ENCODE data around the gene WWOX.

Gene WWOX

DNA sequence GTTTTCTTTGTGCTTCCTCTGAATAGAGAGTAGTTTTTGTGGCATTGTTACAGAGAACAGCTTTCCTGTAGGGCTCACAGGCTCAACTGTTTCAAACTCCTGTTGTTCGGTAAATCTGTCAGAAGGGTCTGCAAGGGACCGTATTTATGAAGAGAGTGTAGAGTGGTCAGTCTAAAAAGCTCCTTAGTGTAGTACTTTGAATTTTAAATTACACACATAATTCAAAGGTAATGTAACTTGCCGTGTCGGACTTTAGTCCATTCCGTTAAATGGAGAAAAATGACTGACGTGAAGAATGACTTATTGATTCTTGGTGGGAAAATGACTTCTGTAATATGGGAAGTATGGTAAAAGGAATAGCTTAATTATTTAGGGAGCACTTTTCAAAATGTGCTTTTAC, 190.9 kb downstream of the WWOX start:
- intact Hi-C loops (cut with DNase I) = no loop called here

DNA sequence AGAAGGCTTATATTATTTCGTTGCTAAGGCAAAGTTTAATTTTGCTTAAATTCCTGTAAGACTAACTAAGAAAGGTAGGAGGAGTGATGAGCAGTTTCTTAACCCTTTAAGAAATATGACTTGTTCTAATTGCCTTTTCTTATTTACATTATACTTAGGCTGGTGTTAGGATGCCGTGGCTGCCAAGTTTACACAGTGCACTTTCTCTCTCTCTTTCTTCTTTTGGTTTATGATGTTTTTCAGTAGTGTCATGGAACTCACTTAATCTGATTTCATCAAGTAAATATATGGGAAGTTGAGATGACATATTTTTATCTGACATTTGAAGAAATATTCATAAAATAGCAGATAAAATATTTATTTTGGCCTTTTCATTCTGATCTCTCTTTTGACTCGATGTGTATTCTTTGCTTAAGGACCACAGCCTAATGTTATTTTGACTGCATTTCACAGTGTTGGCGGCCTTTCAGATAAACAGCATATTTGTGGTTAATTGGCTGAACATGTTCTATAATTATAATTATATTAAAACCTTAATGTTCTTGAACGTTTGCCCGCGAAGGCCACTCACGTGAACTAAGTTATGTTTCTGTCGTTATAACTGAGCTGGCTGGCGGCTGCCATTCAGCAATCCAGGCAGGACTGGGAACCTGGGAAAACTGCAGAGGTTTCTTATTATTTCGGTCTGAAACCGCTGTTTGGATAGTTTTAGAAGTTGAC, 191.6 kb downstream of the WWOX start:
- intact Hi-C loops (cut with DNase I) = no loop called here
- no peak for DNase-seq

More for the DNA sequence above, 190.9 kb downstream of the WWOX start:
- DNase-seq = no peak

DNA sequence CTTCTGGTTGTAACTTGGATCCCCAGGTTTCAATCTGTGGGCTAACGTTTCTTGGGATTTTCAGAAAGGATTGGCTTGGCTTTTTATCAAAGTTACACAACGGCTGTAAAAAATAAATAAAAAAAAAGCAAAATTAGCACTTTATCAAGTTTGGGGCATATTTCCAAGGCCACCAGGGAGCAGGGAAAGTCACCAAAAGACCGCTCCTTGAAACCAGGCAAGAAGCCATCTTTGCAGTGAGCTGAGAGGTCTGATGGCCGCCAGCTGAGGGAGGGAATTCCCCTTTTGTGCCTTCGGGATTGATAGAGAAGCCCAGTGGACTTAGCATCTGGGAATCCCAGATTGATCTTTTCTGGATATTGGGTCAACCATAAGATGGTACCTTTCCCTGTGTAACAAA, 192.2 kb downstream of the WWOX start:
- no peak for DNase-seq
- intact Hi-C loops (cut with DNase I) = no loop called here

DNA sequence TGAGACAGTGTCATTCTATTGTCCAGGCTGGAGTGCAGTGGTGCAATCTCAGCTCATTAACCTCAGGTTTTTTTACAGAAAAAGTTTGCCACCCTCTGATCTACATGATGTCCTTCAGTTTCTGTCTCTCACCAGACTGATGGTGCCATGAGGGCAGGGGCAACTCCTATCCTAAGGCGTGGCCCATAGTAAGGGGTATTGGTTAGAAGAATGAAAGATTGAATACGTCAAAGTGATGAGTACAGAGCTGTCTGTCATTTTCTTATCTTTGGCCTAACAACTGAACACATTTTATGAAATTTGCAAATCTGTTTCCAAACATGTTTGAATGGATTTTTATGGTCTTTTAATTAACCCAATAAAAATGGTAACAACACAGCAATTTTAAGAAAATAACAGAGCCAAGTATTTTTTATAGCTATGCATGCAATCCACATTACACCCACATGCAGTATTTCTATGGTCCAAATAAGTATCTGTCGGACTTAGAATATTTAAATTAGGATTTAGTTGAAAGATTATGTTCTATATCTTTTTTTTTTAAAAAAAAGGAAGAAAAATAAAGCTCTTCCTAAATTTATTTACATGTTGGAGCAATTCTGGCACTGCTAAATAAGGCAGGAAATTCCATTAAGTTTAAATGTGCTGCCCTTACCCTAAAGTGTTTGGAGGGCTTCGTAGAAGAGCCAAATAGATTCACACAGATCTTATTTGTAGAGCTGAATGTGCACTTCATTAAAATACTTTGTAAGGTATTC, 192.8 kb downstream of the WWOX start:
- DNase-seq = no peak
- intact Hi-C loops (cut with DNase I) = no loop called here

DNA sequence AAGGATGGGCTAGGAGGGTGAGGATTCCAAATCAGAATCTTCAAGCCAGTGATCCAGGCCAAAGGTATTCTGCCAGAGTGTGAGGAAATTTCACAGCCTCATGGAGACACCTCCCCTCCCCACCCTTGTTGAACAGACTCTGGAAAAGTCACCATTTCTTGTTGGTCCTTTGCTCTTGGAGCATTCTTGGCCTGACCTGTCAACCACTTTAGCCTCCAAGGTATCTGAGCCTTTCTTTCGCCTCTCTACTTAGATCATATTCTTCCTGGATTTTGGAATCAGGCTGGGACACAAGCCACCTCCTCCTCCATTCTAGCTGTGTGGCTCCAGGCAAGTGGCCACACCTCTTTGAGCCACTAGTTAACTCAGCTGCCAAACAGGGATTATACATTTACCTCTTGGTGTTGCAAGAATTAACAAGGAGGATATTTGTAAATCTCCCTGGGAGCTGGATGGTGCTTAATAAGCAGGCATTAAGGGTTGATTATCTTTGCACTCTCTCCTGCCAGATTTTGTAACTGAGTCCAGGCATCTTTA, 193.5 kb downstream of the WWOX start:
- DNase-seq = no peak
- intact Hi-C loops (cut with DNase I) = no loop called here

DNA sequence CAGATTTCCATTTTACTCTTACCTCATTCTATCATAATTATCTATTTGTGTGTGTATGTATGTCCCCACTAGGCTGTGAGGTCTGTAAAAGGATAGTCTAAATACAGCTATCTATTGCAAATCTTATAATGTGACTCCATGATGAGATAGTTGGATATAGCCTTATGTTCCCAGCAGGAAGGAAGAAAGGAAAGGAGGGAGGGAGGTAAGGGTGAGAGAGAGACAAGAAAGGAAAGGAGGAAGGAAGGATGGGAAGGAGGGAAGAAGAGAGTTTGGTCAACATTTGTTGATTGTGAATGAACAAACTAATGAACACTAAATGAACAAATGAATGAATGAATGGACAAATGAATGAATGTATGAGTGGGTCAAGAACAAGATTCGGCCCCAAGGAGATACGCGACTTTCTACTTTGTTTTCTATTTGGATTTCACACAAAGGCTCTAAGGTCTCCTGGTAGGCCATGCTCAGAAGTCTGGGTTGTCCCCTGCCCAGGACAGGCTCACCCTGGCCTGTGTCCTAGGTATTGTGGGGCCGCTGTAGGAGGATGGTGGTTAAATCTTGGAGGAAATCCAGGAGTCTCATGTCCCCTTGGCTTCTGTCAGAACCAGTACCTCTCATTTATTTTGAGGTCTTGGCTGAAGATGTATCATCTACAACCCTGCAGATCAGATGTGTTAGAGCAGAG, 195.2 kb downstream of the WWOX start:
- no peak for DNase-seq
- intact Hi-C loops (cut with DNase I) = no loop called here

DNA sequence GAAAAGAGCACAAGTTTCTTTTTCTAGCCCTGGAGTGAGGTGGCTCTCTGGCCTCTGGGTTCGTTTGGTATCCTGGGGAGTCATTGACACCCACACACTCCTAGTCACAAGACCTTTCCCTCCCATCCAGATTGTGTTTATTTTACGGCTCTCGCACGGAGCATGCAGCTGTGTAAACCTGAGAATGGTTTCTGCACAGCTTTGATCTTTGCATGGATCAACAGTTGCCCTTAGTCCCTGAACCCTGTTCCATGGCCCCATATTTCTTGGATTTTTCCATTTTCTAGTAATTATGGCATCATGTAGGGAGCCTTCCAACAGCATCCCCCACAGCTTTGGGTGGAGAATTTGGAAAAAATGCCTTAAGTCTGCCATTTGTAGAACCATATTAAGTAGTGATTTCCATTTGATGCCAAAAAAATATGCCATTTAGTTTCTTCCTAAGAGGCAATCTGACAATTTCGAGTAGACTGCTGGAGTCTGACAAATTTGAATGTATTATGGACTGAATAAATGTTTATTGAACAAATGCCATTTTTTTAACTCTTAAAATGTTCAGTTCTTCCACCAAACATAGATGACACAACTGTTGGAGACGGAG, 197.7 kb downstream of the WWOX start:
- intact Hi-C loops (cut with DNase I) = no loop called here
- no peak for DNase-seq

DNA sequence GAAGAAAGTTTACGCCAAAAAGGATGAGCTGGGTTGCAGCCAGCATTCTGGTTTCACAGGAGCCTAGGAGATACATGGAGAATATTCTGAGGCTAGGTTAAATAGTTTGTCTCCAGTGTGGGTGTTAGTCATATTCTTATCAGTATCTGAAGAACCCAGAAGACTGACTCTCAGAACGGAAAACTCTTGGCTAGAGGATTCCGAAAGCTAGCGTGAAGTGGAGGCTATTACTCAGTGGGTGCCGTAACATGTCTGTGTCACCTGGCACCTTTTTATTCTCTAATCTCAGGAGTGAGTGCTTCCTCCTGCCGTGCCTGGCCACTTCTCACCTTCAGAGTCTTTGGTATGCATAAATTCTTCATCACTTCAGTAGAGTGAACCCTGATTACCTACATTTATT, 199.5 kb downstream of the WWOX start:
- intact Hi-C loops (cut with DNase I) = no loop called here
- no peak for DNase-seq

DNA sequence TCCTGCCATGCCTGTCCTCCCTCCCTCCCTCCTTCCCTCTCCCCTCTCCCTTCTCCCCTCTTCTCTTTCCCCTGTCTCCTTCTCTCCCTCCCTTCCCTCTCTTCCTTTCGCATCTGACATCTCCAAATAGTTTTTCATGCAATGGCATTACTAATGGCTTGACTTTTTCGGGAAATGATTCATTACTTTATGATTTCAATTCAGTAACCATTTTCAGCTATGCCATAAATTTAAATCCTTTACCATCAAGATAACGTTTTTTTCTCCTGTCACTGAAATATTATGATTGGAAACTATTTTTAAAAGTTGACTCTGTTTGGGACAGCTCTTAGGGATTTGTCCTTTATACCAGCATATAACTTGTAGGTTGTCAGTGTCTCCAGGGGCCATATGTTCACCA, 201.0 kb downstream of the WWOX start:
- intact Hi-C loops (cut with DNase I) = no loop called here
- DNase-seq = no peak

DNA sequence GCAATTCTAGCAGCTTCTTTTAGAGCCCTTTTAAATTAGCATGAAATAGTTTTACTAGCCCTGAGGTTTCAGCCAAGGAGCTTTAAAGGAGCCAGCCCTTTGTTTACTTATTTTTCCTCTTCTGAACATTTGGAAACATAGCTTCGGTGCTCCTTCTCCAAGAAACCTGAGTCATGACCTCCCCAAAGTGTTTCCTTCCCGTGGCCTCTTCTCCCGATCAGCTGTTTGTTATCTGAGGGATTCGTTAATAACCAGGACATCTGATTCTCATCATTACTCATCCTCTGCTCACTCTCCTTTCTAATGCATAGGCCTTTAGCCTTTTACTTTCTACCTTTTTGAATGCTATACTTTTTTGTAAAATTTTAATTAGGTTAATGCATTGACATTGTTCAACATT, 204.5 kb downstream of the WWOX start:
- no peak for DNase-seq
- intact Hi-C loops (cut with DNase I) = no loop called here

DNA sequence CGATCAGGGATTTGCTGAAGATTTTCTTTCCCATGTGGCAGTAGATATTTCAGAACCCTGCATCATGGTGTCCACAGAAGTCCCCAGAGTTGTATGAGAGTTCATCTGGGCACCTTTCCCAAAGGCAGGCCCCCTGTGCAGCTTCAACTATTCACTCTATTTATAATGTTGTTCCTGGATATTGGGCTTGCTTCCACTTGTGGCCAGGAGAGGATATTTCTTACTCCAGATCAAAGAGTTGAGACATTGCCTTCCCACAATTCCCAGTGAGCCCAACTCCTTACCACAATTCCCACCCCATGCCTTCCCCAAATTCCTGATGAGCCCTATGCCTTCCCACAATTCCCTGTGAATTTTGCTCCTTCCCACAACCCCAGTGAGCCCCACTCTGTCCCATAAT, 206.9 kb downstream of the WWOX start:
- intact Hi-C loops (cut with DNase I) = no loop called here
- DNase-seq = no peak

DNA sequence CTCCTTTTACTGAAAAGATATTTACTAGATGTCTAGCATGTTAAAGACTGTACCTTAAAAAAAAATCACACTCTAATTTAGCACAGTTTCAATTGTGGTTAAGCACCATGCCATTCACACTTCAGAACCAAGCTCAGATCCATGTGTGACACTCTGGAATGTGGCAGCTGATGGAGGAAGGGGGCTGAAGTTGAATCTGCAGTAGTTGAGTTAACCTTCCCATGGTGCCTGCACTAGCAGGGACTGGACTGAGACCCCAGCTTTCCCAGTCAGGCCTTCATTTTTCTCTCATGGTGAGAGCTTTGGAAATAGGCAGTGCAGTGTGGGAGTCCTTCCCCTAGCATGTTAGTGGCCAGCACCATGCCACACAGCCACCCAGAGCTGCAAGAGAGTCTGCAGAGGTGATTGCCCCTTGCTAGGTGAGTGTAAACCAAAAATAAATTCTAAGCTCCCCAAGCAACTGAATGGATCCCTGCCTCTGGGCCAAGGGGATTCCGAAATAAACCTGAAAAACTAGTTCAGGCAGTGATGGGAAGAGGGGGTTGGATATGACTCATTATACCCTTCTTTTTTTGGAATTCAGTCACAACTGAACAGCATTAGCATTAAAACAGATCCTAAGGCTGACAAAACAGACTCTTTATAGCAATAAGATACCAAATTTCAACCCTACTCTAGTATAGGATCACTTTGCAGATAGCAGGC, 208.5 kb downstream of the WWOX start:
- intact Hi-C loops (cut with DNase I) = no loop called here
- no peak for DNase-seq

DNA sequence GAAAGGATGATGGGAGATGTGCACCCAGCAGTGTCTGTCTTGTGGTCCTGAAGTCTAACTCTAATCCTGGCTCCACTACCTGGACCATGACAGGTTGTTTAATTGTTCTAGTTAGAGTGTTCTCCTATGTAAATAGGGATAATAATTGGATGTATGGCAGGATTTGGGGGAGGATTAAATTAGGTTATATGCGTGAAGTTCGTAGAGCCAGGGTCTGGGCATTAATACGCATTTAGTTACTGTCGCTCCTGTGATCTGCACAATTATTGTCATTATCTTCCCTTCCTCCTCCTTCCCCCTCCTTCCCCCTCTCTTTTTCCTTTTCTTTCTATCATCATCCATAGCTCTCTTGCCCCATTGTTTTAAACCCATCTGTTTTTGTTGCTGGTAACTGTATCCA, 210.3 kb downstream of the WWOX start:
- DNase-seq = no peak
- intact Hi-C loops (cut with DNase I) = no loop called here

DNA sequence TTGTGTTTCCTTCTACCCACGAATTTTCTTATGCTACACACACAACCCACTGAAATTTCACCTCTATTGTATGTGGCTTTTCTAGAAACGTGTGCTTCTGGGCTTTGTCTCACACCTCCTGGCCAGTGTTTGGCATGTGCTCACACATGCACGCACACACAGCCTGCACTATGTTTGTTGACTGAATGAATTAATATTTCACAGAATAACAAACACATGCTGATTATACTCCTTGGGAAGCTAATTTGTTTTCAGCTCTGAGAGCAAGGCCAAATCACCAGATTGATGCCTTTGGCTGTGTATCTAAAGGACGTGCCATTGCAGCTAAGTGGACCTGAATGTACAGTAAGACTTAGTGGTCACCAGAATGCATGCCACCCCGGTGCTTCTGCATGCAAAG, 210.7 kb downstream of the WWOX start:
- intact Hi-C loops (cut with DNase I) = no loop called here
- no peak for DNase-seq

DNA sequence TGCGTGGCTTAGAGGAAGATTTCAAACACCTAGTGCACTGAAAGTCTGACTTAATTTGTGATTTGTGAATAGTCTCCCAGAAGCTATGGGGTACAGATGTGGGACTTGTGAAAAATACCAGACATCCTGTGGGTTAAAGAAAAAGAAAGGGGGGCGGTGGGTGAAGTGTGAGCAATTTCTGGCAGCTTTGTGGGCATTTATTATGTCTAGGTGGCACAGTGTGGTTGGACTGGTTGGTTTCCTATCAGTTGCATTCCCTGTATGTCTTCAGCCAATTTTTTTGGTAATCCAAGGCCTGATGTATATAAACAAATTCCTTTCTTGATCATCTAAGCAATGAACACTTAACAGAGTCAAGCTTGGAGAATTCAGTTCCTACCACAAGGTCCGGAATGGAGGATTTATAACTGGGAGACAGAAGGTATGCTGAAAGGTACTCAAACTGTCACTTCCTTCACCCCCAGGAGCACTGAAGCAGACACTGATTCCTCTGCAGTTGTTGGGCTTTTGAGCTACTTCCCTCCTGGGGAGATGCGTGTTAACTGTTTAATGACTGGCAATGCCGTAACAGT, 211.6 kb downstream of the WWOX start:
- intact Hi-C loops (cut with DNase I) = no loop called here
- DNase-seq = no peak

DNA sequence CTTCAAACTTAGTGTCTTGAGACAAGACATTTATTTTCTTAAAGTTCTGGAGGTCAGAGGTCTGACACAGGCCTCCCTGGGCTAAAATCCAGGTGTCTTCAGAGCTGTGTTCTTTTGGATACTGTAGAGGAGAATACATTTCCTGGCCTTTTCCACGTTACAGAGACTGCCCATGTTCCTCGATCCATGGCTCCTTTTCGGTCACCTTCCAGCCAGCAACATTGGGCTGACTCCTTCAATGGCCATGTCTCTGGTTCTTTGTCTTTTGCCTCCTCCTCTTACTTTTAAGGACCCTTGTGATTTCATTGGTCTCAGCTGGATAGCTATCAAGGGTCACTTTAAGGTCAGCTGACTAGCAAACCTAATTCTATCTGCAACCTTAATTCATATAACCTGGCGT, 212.4 kb downstream of the WWOX start:
- no peak for DNase-seq
- intact Hi-C loops (cut with DNase I) = no loop called here

DNA sequence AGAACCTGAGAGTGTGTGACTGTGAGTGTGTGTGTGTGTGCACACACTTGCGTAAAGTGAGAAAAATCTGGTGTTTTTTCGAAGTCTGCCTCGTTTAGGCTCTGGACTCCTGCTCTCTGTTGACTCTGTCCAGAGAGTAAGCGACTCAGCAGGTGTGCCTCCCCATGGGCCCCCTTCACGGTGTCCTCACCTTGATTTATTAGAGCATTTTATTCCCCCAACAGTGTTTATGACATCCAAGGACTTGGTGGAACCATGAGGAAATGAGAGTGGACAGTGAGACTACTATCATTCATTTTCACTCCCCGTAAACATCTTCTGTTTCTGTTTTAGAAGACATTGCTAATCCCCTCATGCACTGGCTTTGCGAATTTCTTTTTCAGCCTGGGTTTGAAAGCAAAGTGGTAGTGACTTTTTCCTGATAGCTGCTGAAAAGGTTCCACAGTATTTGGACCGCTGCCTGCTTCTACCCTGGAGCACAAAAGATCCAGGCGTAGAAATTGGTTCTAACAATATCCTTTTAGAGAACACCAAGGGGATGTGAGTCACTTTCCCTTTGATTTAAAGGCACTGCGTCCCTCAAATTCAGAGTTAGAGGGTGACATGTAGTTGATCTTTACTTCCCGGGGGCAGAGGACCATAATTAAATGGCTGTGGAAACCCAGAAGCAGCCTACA, 218.2 kb downstream of the WWOX start:
- intact Hi-C loops (cut with DNase I) = no loop called here
- no peak for DNase-seq

DNA sequence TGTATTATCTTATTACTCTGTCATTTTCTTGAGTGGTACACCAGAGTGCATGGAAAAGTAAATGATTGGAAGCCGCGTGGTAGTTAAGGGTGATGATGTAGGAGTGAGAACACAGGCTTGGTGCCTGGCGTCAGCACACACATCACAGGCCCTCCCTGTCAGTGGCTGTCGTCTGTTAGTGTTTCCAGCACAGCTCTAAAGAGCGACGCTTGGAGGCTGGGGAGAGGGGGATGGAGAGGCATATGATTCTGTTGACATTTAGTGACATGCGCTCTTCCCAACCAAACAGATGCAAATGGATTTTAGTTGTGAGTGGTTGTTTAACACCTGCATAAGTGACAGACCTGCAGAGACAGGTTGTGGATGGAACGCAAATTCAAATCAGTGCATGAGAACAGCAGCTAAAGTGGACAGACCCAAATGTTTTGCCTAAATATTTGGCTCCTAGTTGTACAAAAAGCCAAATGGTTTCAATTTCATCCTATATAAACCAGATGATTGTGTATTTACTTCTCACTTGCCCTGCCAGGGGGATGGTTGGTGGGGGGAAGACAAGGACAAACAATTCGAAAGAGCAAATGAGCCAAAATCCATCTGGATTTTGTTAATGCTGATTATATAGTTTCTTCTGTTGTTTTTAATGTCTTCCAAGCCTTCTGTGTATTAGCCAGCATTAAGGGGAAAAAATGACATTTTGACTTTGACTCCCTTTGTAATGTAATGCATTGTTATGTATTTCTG, 222.3 kb downstream of the WWOX start:
- intact Hi-C loops (cut with DNase I) = no loop called here
- DNase-seq = no peak

DNA sequence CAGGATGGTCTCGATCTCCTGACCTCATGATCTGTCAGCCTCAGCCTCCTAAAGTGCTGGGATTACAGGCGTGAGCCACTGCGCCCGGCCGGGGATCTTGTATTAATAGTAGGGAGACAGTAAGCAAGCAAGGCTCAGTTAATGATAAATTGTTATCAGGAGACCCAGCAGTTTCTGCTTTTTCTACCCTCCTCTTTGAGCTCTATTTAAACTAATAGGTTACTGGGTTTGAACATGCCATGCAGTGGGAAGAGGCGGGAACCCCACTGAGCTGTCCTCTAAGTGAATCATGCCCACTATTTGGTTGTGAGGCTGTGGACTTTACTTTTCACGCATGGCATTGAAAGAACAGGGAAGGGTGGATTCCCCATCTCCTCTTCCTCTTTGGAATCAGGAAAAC, 223.9 kb downstream of the WWOX start:
- intact Hi-C loops (cut with DNase I) = no loop called here
- no peak for DNase-seq

Measured in posterior cingulate gyrus (tissue), 11 donors.